Skeletal muscle cell (primary cell): ENCODE measurements around the gene PDE6H.

Experiments used
- DNase-seq: peaks from one replicate; pipeline ENCODE4 v3.0.0-alpha.2; 2010; ENCODE audit warnings: low read depth
- H3K4me3 ChIP-seq: 2 replicates; pipeline ENCODE4 v1.5.1; 2011; ENCODE audit warnings: low read depth, mild to moderate bottlenecking, control low read depth, low read length, moderate library complexity

PDE6H gene

DNA sequence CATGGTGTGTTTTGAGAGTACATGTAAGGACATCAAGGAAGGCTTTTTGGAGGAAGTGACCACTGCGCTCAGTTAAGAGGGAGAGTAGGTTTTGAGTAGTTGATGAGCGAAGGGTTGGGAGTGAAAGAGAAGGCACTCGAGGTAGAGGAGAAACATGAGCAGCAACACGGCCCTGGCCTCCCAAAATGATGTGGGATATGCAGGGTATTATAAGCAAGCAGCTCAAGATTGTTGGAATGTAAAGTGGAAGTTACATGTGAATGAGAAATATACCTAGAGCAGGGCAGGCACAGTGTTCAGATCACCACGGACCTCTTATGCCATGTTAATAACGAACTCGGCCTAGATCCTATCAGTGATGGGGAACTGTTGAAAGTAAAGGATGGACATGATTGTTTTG, 9.3 kb upstream of the PDE6H start:
- H3K4me3 ChIP-seq: no peak overlapping the region
- DNase-seq: no peak

GRCh38 chr12:14964406-14964805, 8.4 kb upstream of the PDE6H start:
- no peak overlapping the region for H3K4me3 ChIP-seq
- no peak for DNase-seq

DNA sequence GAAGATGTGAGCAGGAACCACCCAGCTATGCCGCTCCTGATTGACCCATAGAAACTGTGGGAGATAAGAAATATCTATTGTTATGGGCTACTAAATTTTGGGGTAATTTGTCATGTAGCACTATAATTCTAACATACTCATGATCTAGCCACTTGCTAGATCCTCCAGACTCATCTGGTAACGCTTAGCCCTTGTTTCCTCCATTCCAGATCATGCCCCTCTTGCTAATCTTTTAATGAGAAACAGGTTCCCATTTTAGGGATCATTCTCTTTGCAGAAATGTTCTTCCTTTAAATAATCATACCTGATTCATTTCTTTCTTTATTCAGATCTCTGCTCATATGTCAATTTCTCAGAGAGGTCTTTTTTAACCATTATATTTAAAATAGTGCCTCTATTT, 7.6 kb upstream of the PDE6H start:
- H3K4me3 ChIP-seq: no peak overlapping the region
- no peak for DNase-seq

DNA sequence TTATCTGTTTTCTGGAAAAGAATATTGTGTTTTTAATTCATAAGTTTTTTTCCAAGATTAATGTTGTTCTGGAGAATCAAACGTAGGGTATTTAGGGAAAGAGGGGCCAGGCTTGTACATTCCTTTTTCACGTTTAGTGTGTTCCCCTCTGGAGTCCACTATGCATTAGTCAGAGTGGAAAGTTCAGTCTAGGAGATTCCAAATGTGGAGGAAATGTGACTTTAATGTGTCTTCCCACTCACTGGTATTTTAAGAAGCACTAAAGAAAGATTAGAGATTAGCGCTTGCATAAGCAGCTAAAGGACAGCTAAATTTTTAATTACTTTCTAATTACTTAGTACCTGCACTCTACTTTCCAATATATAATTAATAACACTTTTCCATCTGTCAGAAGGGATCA, 4.4 kb upstream of the PDE6H start:
- DNase-seq: no peak

GRCh38 chr12:14970473-14970872, 2.4 kb upstream of the PDE6H start:
- DNase-seq: no peak
- H3K4me3 ChIP-seq: no peak overlapping the region

More for the DNA sequence above, 4.4 kb upstream of the PDE6H start:
- no peak overlapping the region for H3K4me3 ChIP-seq

DNA sequence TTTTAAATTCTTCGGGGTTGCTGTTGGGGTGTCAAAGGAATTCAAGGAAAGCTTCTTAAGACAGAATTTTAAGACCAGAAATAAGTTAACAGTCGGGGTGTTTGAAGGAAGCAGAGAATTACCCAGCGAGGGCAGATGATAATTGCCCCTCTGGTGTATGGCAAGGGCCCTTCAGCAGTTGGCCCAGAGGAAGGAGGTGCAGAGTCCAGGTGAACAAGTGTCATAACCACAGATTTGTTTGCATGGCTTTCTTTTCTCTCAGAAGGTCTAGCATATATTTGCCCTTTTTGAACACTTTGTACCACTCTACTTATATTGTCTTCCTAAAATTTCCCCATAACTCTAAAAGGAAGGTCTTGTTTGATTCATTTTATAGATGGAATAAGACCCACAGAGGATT, 1.8 kb downstream of the PDE6H start:
- DNase-seq: no peak
- no peak overlapping the region for H3K4me3 ChIP-seq

- DNase-seq: no peak
- no peak overlapping the region for H3K4me3 ChIP-seq
Observed at GRCh38 chr12:14975457-14975856, 2.6 kb downstream of the PDE6H start.

- DNase-seq: no peak
- no peak overlapping the region for H3K4me3 ChIP-seq
Observed at GRCh38 chr12:14976658-14977057, 3.8 kb downstream of the PDE6H start.

- DNase-seq: no peak
- H3K4me3 ChIP-seq: no peak overlapping the region
Observed at GRCh38 chr12:14979468-14979867, 6.6 kb downstream of the PDE6H start.

DNA sequence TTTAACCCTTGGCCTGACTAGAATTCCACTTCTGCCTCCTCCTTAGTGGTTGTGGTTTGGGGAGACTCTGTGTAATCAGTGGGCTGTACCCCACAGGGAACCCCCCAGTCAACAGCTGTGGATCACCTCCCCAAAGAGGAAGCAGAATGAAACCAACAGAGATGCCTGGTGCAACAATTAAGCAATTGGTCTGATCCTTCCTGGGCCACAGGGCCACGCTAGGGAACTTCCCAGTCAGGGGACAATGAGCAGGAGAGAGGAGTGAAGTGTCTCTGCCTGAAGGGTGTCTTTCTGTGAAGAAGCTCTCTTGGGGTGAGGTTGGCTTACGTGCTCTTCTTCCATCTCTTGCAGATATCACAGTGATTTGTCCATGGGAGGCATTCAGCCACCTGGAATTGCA, 8.2 kb downstream of the PDE6H start:
- DNase-seq: no peak
- no peak overlapping the region for H3K4me3 ChIP-seq

DNA sequence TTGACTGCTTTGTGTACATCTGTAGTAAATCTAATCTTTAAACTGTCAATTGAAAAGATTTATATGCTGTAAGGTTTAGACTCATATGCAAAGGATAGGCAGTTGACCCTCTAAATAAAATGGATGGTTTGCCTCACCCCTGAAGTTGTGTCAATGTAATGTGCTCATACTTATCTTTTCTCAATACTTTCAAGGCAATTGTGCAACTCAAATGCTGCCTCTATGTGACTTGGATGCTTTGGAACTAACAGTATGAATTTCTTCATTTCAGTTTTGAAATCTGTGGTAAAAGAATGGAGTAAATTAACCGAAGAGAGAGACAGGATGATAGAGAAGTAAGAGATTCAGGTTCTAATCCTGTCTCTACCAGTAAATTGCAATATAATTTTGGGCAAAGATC, 9.7 kb downstream of the PDE6H start:
- no peak overlapping the region for H3K4me3 ChIP-seq
- DNase-seq: no peak

- no peak for DNase-seq
- no peak overlapping the region for H3K4me3 ChIP-seq
Observed at GRCh38 chr12:14982991-14983390, 10.1 kb downstream of the PDE6H start.

GRCh38 chr12:14984036-14984435, 11.2 kb downstream of the PDE6H start:
- DNase-seq: no peak
- no peak overlapping the region for H3K4me3 ChIP-seq

- no peak for DNase-seq
- no peak overlapping the region for H3K4me3 ChIP-seq
Observed at GRCh38 chr12:14984766-14985285, 12.0 kb downstream of the PDE6H start.

DNA sequence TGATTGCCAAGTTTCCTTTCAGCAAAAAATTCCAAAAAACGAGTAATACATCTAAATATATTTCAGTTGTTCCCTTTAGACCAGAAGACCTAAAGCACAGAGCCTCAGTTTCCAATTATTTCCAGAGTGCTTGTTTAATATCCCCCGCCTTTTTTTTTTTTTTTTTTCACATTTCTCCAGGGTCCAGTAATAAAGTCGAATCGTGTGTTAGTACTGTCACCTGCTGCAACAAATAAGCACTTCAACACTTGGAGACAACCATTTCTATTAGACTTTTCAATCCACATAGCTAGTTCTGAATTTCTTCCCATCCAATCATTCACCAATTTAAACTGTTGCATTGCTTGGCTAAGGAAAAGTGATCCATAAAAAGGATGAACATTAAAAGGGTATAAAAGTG, 13.6 kb downstream of the PDE6H start:
- no peak overlapping the region for H3K4me3 ChIP-seq
- DNase-seq: no peak

- H3K4me3 ChIP-seq: no peak overlapping the region
- no peak for DNase-seq
Observed at GRCh38 chr12:14988035-14988434, 15.2 kb downstream of the PDE6H start.

DNA sequence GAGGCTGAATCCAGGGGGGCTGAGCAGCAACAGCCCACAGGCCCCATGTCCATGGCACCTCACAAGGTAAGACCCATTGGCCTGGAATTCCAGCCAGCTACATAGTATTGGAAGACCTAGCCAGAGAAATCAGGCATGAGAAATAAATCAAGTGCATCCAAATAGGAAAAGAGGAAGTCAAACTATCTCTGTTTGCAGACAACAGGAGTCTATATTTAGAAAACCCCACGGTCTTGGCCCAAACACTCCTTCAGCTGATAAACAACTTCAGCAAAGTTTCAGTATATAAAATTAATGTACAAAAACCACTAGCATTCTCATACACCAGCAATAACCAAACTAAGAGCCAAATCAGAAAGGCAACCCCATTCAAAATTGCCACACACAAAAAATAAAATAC, 16.9 kb downstream of the PDE6H start:
- no peak for DNase-seq
- H3K4me3 ChIP-seq: no peak overlapping the region

DNA sequence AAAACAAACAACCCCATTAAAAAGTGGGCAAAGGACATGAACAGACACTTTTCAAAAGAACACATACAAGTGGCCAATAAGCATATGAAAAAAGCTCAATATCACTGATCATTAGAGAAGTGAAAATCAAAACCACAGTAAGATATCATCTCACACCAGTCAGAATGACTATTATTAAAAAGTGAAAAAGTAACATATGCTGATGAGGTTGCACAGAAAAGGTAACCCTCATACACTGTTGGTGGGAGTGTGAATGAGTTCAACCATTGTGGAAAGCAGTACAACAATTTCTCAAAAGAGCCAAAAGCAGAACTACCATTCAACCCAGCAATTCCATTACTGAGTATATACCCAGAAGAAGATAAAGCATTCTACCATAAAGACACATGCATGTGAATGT, 18.2 kb downstream of the PDE6H start:
- DNase-seq: no peak
- H3K4me3 ChIP-seq: no peak overlapping the region

DNA sequence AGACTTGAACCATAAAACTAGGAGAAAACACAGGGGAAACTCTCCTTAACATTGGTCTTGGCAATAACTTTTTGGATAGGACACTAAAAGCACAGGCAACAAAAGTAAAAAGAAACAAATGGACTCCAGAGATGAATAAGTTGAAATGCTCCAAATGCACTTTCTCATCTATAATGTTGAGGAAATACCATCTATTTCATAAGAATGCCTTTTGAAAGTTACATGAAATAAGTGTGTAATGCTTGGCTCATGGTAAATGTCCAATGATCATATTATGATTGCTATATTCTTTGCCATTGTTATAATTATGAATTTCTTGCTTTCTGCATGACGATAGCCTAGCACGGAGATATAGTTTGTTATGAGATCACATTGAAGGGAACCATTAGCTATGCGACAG, 19.8 kb downstream of the PDE6H start:
- H3K4me3 ChIP-seq: no peak overlapping the region
- DNase-seq: no peak

GRCh38 chr12:14993117-14993516, 20.3 kb downstream of the PDE6H start:
- H3K4me3 ChIP-seq: no peak overlapping the region
- DNase-seq: no peak

GRCh38 chr12:14993537-14994266, 20.9 kb downstream of the PDE6H start:
- DNase-seq: no peak
- no peak overlapping the region for H3K4me3 ChIP-seq

DNA sequence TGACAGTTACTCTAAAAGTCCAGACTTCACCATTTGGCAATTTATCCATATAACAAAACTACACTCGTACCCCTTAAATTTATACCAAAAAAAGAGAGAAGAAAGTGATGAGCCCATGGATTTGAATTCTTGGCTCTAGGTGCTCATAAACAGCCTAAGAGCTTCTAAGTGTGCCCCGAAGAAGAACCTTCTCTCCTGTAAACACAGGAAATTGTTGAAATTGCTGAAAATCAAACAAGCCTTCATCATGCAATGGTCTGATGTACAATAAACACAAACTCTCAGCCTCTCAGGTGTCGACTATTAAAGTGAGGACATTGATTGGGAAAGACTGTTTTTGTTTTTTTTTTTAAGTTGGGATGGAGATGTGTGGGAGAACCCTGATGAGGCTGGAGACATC, 21.8 kb downstream of the PDE6H start:
- DNase-seq: no peak
- H3K4me3 ChIP-seq: no peak overlapping the region
